ENCODE data around the gene PCNX1.

- TF ChIP-seq ZFP3 (CRISPR knock-in tag; IDR thresholded peaks at IDR 0.05), result no peak
- TF ChIP-seq ZFP30 (CRISPR knock-in tag; IDR thresholded peaks at IDR 0.05), result no peak
- no peak for TF ChIP-seq RARB (CRISPR knock-in tag; IDR thresholded peaks at IDR 0.05)
- TF ChIP-seq CSRNP3 (CRISPR knock-in tag; IDR thresholded peaks at IDR 0.05), result no peak
Measured at GRCh38 chr14:71060274-71060673, 153.0 kb downstream of the PCNX1 start.

All from SK-N-SH treated with all-trans-retinoic acid at 6 μM for 48 hours (cell line).